GM12801 (cell line): ENCODE data around the gene KSR1.

Experiments used
- CTCF ChIP-seq: IDR thresholded peaks from one replicate; pipeline ENCODE4 v1.5.1; 2011; ENCODE audit warnings: control low read depth; ENCODE audit not compliant: insufficient read length; ENCODE audit errors: extremely low read depth

The KSR1 gene

DNA sequence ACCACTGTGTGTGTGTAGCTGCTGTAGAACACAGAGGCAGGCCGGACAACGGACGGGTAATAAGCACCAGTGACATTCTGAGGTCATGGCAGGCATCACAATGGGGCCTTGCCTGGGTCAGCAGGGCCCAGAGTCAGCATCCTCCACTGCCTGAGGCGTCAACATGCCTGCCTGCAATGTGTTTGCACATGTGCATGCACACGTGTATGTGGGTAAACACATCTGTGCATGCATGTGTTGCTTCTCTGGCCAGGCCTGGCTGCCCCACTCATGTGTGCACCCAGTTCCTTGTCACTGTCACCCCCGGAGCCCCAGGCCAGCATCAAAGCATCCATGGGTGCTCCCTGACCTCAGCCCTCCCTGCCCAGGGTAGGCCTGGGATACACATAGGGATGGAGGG is 218.1 kb downstream of the KSR1 start:
- TF ChIP-seq CTCF: no peak
